Keratinocyte (primary cell): ENCODE results near the gene PCSK2. TPM values are rescaled to one million over a fixed set of nuclear protein-coding genes. Genes with fewer than 3 reads are reported as not detected.

Experiments
- DNase-seq: peaks from one replicate; pipeline ENCODE4 v3.0.0-alpha.2; 2011; ENCODE audit warnings: low read depth, missing footprints, low spot score
- FAIRE-seq: peaks from 2 replicates; lab custom pipeline; 2011; peaks lifted over from hg19 to GRCh38; lab: Jason Lieb, UNC
- H2AFZ ChIP-seq: 2 replicates; pipeline ENCODE4 v1.6.0; 2012; ENCODE audit warnings: low read length, control low read depth, inconsistent platforms; ENCODE audit not compliant: control insufficient read depth
- H3K27ac ChIP-seq: 2 replicates; pipeline ENCODE4 v1.5.1; 2011; ENCODE audit warnings: low read length; ENCODE audit not compliant: control insufficient read depth, insufficient read depth
- H3K27me3 ChIP-seq: 3 replicates; pipeline ENCODE4 v1.6.0; 2011; ENCODE audit warnings: low read length; ENCODE audit not compliant: control insufficient read depth, insufficient read depth; ENCODE audit errors: extremely low read depth
- H3K36me3 ChIP-seq, 2 experiments: 2 replicates in 1 of 2; 3 replicates in 1 of 2; pipeline ENCODE4 v1.5.1; 2011; ENCODE audit warnings: low read length in 2 of 2, mild to moderate bottlenecking in 1 of 2; ENCODE audit not compliant: control insufficient read depth in 2 of 2, insufficient read depth in 2 of 2; ENCODE audit errors: extremely low read depth in 1 of 2
- H3K4me1 ChIP-seq: 3 replicates; pipeline ENCODE4 v1.5.1; 2011; ENCODE audit warnings: low read length; ENCODE audit not compliant: control insufficient read depth, insufficient read depth; ENCODE audit errors: extremely low read depth
- H3K4me2 ChIP-seq: 3 replicates; pipeline ENCODE4 v1.6.0; 2011; ENCODE audit warnings: low read depth, low read length; ENCODE audit not compliant: control insufficient read depth, insufficient read depth; ENCODE audit errors: extremely low read depth
- H3K4me3 ChIP-seq, 3 experiments: fragments of 200-600 bp in 1 of 3; sonication (generic) in 1 of 3; 2 replicates in 2 of 3; 3 replicates in 1 of 3; pipeline ENCODE4 v1.5.1; 2011 to 2016; ENCODE audit warnings: low read length in 3 of 3, mild to moderate bottlenecking in 3 of 3, control low read depth in 2 of 3, inconsistent platforms in 1 of 3, low read depth in 1 of 3, mixed read lengths in 1 of 3, mixed run types in 1 of 3, moderate library complexity in 1 of 3; ENCODE audit not compliant: control insufficient read depth in 2 of 3, insufficient read depth in 2 of 3; ENCODE audit errors: extremely low read depth in 1 of 3
- H3K79me2 ChIP-seq: 2 replicates; pipeline ENCODE4 v1.6.0; 2012; ENCODE audit warnings: low read length; ENCODE audit not compliant: control insufficient read depth, insufficient read depth
- H3K9ac ChIP-seq: 3 replicates; pipeline ENCODE4 v1.6.0; 2011; ENCODE audit warnings: low read length; ENCODE audit not compliant: control insufficient read depth, insufficient read depth; ENCODE audit errors: extremely low read depth
- H3K9me1 ChIP-seq: 3 replicates; pipeline ENCODE4 v1.6.0; 2011; ENCODE audit warnings: low read length; ENCODE audit not compliant: control insufficient read depth, insufficient read depth; ENCODE audit errors: extremely low read depth
- H3K9me3 ChIP-seq: 2 replicates; pipeline ENCODE4 v1.5.1; 2012; ENCODE audit warnings: low read depth, low read length; ENCODE audit not compliant: control insufficient read depth
- H4K20me1 ChIP-seq: 3 replicates; pipeline ENCODE4 v1.6.0; 2011; ENCODE audit warnings: low read length; ENCODE audit not compliant: control insufficient read depth, insufficient read depth; ENCODE audit errors: extremely low read depth
- CTCF ChIP-seq, 3 experiments: IDR thresholded peaks in 1 of 3; conservative IDR thresholded peaks in 1 of 3; optimal IDR thresholded peaks in 1 of 3; 2 replicates in 2 of 3; 3 replicates in 1 of 3; pipeline versions ENCODE3 to v1.5.1; 2011; ENCODE audit warnings: low read length in 3 of 3, mild to moderate bottlenecking in 3 of 3, moderate library complexity in 2 of 3, control low read depth in 1 of 3, inconsistent platforms in 1 of 3; ENCODE audit not compliant: insufficient read depth in 2 of 3; ENCODE audit errors: extremely low read depth in 1 of 3
- EZH2 ChIP-seq: IDR thresholded peaks from one replicate; pipeline ENCODE4 v1.6.1; 2012; ENCODE audit warnings: inconsistent platforms, mild to moderate bottlenecking, low read length, moderate library complexity
- dilution Hi-C: fragments of 300-500 bp; cut with MboI; formaldehyde crosslinking; loops from one replicate; pipeline ENCODE4 v1.7.0; 2020; ENCODE audit warnings: low sequenced_read_pairs; ENCODE audit not compliant: extremely low pct_ligation_motif_present
- polyA plus RNA-seq, 5 experiments: library from polyadenylated mRNA; depleted of rRNA in 3 of 5; stranded (reverse) in 3 of 5; stranded (forward) in 1 of 5; unstranded in 1 of 5; fragments of >200 nt; gene quantifications; 1 replicate in 1 of 5; 2 replicates in 3 of 5; 3 replicates in 1 of 5; pipeline versions ENCODE4 v1.2.1 to v1.2.3, GENCODE V29; 2011 to 2012; ENCODE audit warnings: missing spikeins in 2 of 5, low read depth in 1 of 5, low replicate concordance in 1 of 5

PCSK2 gene
- polyA plus RNA-seq, 1 donor (not counting 4 experiments of a cell fraction or from before 2014, with no cell fraction given): not detected

GRCh38 chr20:17380801-17381200 lies 154.0 kb downstream of the PCSK2 start:
- no peak overlapping the region for H2AFZ ChIP-seq
- FAIRE-seq (no peak), DNase-seq (no peak)
- dilution Hi-C loops: no loop called here
- H3K9me3 ChIP-seq: no peaks in the 10 kb centered on the region
- H3K36me3 ChIP-seq: no peaks in the 10 kb centered on the region
- no peak overlapping the region for H3K4me3 ChIP-seq
- H3K4me1 ChIP-seq: no peaks in the 10 kb centered on the region
- H3K9me1 ChIP-seq: no peaks in the 10 kb centered on the region
- TF ChIP-seq CTCF (optimal IDR thresholded peaks at IDR 0.05 in 1 of 3, IDR thresholded peaks at IDR 0.05 in 1 of 3, conservative IDR thresholded peaks at IDR 0.05 in 1 of 3; ENCODE audit: extremely low read depth in 1 of 3, insufficient read depth in 2 of 3, low read length in 3 of 3) (no peak), EZH2 (no peak)
- no peaks in the 10 kb centered on the region for H4K20me1 ChIP-seq
- H3K4me2 ChIP-seq: no peak overlapping the region
- H3K27ac ChIP-seq: no peak overlapping the region
- H3K9ac ChIP-seq: no peak overlapping the region
- no peaks in the 10 kb centered on the region for H3K27me3 ChIP-seq
- no peaks in the 10 kb centered on the region for H3K79me2 ChIP-seq

GRCh38 chr20:17381724-17382123 lies 154.9 kb downstream of the PCSK2 start:
- Histone ChIP-seq H3K4me1 (no peaks in the 10 kb centered on the region), H3K27ac (no peak overlapping the region), H3K79me2 (no peaks in the 10 kb centered on the region), H3K9me3 (no peaks in the 10 kb centered on the region), H3K27me3 (no peaks in the 10 kb centered on the region), H3K9me1 (no peaks in the 10 kb centered on the region), H3K9ac (no peak overlapping the region), H4K20me1 (no peaks in the 10 kb centered on the region), H3K4me2 (no peak overlapping the region), H3K4me3 (no peak overlapping the region), H3K36me3 (no peaks in the 10 kb centered on the region), H2AFZ (no peak overlapping the region)
- DNase-seq (no peak), FAIRE-seq (no peak)
- TF ChIP-seq CTCF (optimal IDR thresholded peaks at IDR 0.05 in 1 of 3, IDR thresholded peaks at IDR 0.05 in 1 of 3, conservative IDR thresholded peaks at IDR 0.05 in 1 of 3; ENCODE audit: extremely low read depth in 1 of 3, insufficient read depth in 2 of 3, low read length in 3 of 3): no peak
- no peak for TF ChIP-seq EZH2
- dilution Hi-C loops: no loop called here
